OCI-LY7 (cell line): ENCODE data around the gene DNASE1L1.

Experiments
- EZH2phosphoT487 ChIP-seq: fragments of 200-600 bp; sonication (generic); IDR thresholded peaks from 2 replicates; pipeline ENCODE4 v1.6.1; 2018; ENCODE audit warnings: low read depth, borderline replicate concordance, mild to moderate bottlenecking, mixed run types, antibody characterized with exemption, low read length, moderate library complexity, mixed read lengths
- TF ChIP-seq, protein P1 (sequence below): fragments of 200-600 bp; sonication (generic); conservative IDR thresholded peaks from 2 replicates; pipeline ENCODE4 v1.5.1; 2014; ENCODE audit warnings: mild to moderate bottlenecking, antibody characterized with exemption, low read length, moderate library complexity, mixed read lengths

DNA sequence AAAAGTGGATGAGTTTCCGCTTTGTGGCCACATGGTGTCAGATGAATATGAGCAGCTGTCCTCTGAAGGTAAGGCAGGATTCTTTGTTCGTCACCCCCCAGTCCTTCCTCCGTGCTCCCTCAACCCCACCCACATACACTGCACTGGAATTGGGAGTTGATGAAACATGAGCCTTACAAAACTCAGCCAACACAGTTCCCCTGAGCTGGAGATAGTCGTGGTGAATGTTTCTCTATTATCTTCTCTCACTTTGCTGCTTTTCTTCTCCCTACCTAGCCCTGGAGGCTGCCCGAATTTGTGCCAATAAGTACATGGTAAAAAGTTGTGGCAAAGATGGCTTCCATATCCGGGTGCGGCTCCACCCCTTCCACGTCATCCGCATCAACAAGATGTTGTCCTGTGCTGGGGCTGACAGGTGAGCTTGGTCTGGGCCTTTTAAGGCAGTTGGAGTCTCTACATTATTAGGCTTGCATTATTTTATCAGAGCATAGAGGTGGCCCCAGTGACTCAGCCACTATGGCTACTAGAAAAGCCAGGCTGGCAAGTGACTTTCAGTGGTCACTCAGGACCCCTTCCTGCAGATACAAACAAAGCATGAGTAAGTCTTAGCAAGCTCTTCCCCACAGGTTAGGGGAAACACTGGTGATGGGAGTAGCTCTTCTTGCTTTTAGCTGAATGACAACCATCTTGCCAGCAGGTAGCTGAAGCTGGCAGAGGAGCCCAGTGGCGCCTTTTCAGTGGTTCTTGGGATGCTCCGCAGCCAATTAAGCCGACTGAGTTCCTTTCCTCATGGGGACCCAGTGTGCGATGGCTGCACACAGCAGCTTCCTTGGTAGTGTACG is 9.3 kb downstream of the DNASE1L1 start:
- TF ChIP-seq, protein P1, sequence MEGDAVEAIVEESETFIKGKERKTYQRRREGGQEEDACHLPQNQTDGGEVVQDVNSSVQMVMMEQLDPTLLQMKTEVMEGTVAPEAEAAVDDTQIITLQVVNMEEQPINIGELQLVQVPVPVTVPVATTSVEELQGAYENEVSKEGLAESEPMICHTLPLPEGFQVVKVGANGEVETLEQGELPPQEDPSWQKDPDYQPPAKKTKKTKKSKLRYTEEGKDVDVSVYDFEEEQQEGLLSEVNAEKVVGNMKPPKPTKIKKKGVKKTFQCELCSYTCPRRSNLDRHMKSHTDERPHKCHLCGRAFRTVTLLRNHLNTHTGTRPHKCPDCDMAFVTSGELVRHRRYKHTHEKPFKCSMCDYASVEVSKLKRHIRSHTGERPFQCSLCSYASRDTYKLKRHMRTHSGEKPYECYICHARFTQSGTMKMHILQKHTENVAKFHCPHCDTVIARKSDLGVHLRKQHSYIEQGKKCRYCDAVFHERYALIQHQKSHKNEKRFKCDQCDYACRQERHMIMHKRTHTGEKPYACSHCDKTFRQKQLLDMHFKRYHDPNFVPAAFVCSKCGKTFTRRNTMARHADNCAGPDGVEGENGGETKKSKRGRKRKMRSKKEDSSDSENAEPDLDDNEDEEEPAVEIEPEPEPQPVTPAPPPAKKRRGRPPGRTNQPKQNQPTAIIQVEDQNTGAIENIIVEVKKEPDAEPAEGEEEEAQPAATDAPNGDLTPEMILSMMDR, result no peak
- TF ChIP-seq EZH2phosphoT487, result no peak
